Endothelial cell of umbilical vein (primary cell): ENCODE measurements around the gene TMEM266. TPM values are rescaled to one million over a fixed set of nuclear protein-coding genes. Genes with fewer than 3 reads are reported as not detected.

ENCODE experiments used
- BruUV-seq: library from RNA; stranded (reverse); fragments of 400-500 nt; replicated peaks from 2 replicates; lab custom pipeline; 2021; lab: Mats Ljungman, UMichigan
- CTCF ChIA-PET: fragments of 300-600, 350-600 bp; sonication (Branson Sonifier 250); formaldehyde crosslinking; loops from one replicate; lab custom pipeline; 2021; ENCODE audit warnings: antibody characterized with exemption, inconsistent platforms; lab: Charles Lee
- POLR2A ChIA-PET: fragments of 300-600, 350-600 bp; sonication (Branson Sonifier 250); formaldehyde crosslinking; loops from one replicate; lab custom pipeline; 2021; ENCODE audit warnings: antibody characterized with exemption, inconsistent platforms; lab: Charles Lee
- DNase-seq: peaks from one replicate; pipeline ENCODE4 v3.0.0-alpha.2; 2011; ENCODE audit warnings: low read depth, low spot score
- FAIRE-seq: peaks from 2 replicates; lab custom pipeline; 2011; peaks lifted over from hg19 to GRCh38; lab: Jason Lieb, UNC
- H2AFZ ChIP-seq: 2 replicates; pipeline ENCODE4 v1.6.0; 2012; ENCODE audit warnings: low read depth, low read length, control low read depth, inconsistent platforms
- H3K27ac ChIP-seq: 2 replicates; pipeline ENCODE4 v1.5.1; 2011; ENCODE audit warnings: low read depth, mild to moderate bottlenecking, control low read depth, low read length, moderate library complexity; ENCODE audit not compliant: insufficient read depth
- H3K27me3 ChIP-seq, 2 experiments: 2 replicates each; pipeline versions ENCODE4 v1.6.0 to v1.6.1; 2011; ENCODE audit warnings: low read length in 2 of 2, mixed read lengths in 1 of 2; ENCODE audit not compliant: control insufficient read depth in 2 of 2, insufficient read depth in 2 of 2
- H3K36me3 ChIP-seq, 2 experiments: 2 replicates in 1 of 2; 3 replicates in 1 of 2; pipeline ENCODE4 v1.5.1; 2011; ENCODE audit warnings: low read length in 2 of 2, mild to moderate bottlenecking in 1 of 2, moderate library complexity in 1 of 2; ENCODE audit not compliant: control insufficient read depth in 2 of 2, insufficient read depth in 2 of 2; ENCODE audit errors: extremely low read depth in 1 of 2
- H3K4me1 ChIP-seq: 3 replicates; pipeline ENCODE4 v1.5.1; 2011; ENCODE audit warnings: mild to moderate bottlenecking, low read length; ENCODE audit not compliant: control insufficient read depth, insufficient read depth; ENCODE audit errors: extremely low read depth
- H3K4me2 ChIP-seq: 2 replicates; pipeline ENCODE4 v1.6.1; 2011; ENCODE audit warnings: low read length, control low read depth, mixed read lengths; ENCODE audit not compliant: insufficient read depth
- H3K4me3 ChIP-seq, 3 experiments: fragments of 200-600 bp in 1 of 3; sonication (generic), shearing (Covaris generic) in 1 of 3; replicated peaks in 1 of 3; 2 replicates each; pipeline ENCODE4 v1.5.1; 2011 to 2016; ENCODE audit warnings: control low read depth in 3 of 3, low read length in 3 of 3, mild to moderate bottlenecking in 2 of 3, inconsistent platforms in 1 of 3, low read depth in 1 of 3, moderate library complexity in 1 of 3; ENCODE audit not compliant: insufficient read depth in 1 of 3
- H3K79me2 ChIP-seq: 2 replicates; pipeline ENCODE4 v1.6.0; 2012; ENCODE audit warnings: low read length, inconsistent platforms; ENCODE audit not compliant: control insufficient read depth, insufficient read depth
- H3K9ac ChIP-seq: replicated peaks from 2 replicates; pipeline ENCODE3; 2011; ENCODE audit warnings: low read length, control low read depth; ENCODE audit not compliant: insufficient read depth; ENCODE audit errors: extremely low read depth
- H3K9me1 ChIP-seq: replicated peaks from 3 replicates; pipeline ENCODE4 v1.6.0; 2011; ENCODE audit warnings: mild to moderate bottlenecking, low read length; ENCODE audit not compliant: control insufficient read depth, insufficient read depth; ENCODE audit errors: extremely low read depth
- H3K9me3 ChIP-seq: replicated peaks from 2 replicates; pipeline ENCODE4 v1.5.1; 2012; ENCODE audit warnings: low read length, inconsistent platforms; ENCODE audit not compliant: control insufficient read depth, insufficient read depth
- H4K20me1 ChIP-seq: replicated peaks from 2 replicates; pipeline ENCODE3; 2011; ENCODE audit warnings: mild to moderate bottlenecking, low read length; ENCODE audit not compliant: control insufficient read depth, insufficient read depth; ENCODE audit errors: extremely low read depth
- EZH2 ChIP-seq: IDR thresholded peaks from 2 replicates; pipeline ENCODE4 v1.6.1; 2012; ENCODE audit warnings: borderline replicate concordance, low read depth, mild to moderate bottlenecking, moderate library complexity, low read length, inconsistent platforms; ENCODE audit not compliant: severe bottlenecking
- FOS ChIP-seq: IDR thresholded peaks from 2 replicates; pipeline ENCODE4 v1.6.1; 2011; ENCODE audit warnings: mild to moderate bottlenecking, low read length, moderate library complexity, borderline replicate concordance; ENCODE audit not compliant: insufficient read depth
- GATA2 ChIP-seq: IDR thresholded peaks from 2 replicates; pipeline ENCODE4 v1.7.0; 2011; ENCODE audit warnings: low read depth, mild to moderate bottlenecking, moderate library complexity, mixed read lengths, low read length; ENCODE audit not compliant: insufficient read length, insufficient read depth
- JUN ChIP-seq: IDR thresholded peaks from 2 replicates; pipeline ENCODE4 v1.6.1; 2011; ENCODE audit warnings: borderline replicate concordance, low read depth; ENCODE audit not compliant: insufficient read length, insufficient read depth
- MYC ChIP-seq: IDR thresholded peaks from one replicate; pipeline ENCODE4 v1.6.1; 2011; ENCODE audit warnings: mild to moderate bottlenecking, low read depth, low read length
- POLR2A ChIP-seq: IDR thresholded peaks from 2 replicates; pipeline ENCODE4 v1.6.1; 2012; ENCODE audit warnings: low read depth, mild to moderate bottlenecking, control low read depth, low read length
- POLR2AphosphoS5 ChIP-seq: IDR thresholded peaks from 2 replicates; pipeline ENCODE4 v1.6.1; 2012; ENCODE audit warnings: low read depth, mild to moderate bottlenecking, control low read depth, low read length, moderate library complexity; ENCODE audit not compliant: insufficient read depth
- dilution Hi-C: fragments of 300-500 bp; cut with MboI; formaldehyde crosslinking; loops from one replicate; pipeline ENCODE4 v1.15.0; 2019; ENCODE audit warnings: low sequenced_read_pairs; ENCODE audit not compliant: extremely low pct_ligation_motif_present
- intact Hi-C: fragments of 100-400 bp; cut with micrococcal nuclease; formaldehyde crosslinking; loops from one replicate; pipeline ENCODE4 v1.10.0; 2022
- polyA plus RNA-seq, 4 experiments: library from polyadenylated mRNA; depleted of rRNA in 3 of 4; stranded (reverse) in 3 of 4; unstranded in 1 of 4; fragments of >200 nt; gene quantifications; 2 replicates each; pipeline versions ENCODE4 v1.2.1 to v1.2.3, GENCODE V29; 2011 to 2012; ENCODE audit warnings: missing spikeins in 1 of 4
- total RNA-seq: library from RNA; stranded (reverse); gene quantifications from 2 replicates; pipeline ENCODE4 v1.2.3, GENCODE V29; 2021
- TF ChIP-seq, protein P1 (sequence below), 2 donors: IDR thresholded peaks; 1 replicate in 1 of 2; 2 replicates in 1 of 2; pipeline ENCODE4 v1.5.1; 2011; ENCODE audit warnings: low read length in 2 of 2, mild to moderate bottlenecking in 2 of 2, moderate library complexity in 2 of 2, control low read depth in 1 of 2, inconsistent platforms in 1 of 2, low read depth in 1 of 2; ENCODE audit not compliant: insufficient read depth in 1 of 2; ENCODE audit errors: extremely low read depth in 1 of 2
- TF ChIP-seq, protein P2 (sequence below): IDR thresholded peaks from 2 replicates; pipeline ENCODE4 v1.6.1; 2011; ENCODE audit not compliant: insufficient read depth, insufficient read length

Gene TMEM266
- total and polyA plus RNA-seq, 2 donors (not counting 3 experiments of a cell fraction or from before 2014, with no cell fraction given) = not detected

DNA sequence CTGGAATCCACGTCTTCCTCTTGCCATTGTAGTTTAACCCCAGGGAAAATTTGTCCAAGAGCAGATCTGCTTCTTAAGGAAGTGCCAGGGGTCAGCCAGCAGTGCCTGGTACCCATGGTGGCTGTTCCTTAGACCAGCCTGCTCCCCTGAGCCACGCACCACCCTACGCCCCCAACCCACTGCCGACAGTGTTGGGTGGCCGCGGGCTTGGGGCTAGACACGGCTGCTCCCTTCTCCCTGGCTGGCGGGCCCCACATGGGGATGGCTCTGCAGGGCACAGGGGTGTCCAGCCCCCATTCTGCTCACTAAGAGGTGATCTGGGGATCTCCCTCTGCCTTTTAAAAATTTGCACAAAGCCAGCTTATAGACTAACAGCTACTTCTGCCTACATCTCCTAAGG, 104.8 kb downstream of the TMEM266 start:
- intact Hi-C loops = no loop called here
- H3K9ac ChIP-seq = no peak overlapping the region
- no peaks in the 10 kb centered on the region for H3K36me3 ChIP-seq
- peaks cover 0 to 1% of the 10 kb centered on the region in 2 experiments for H3K27me3 ChIP-seq
- H3K4me3 ChIP-seq = no peak overlapping the region
- no peaks in the 10 kb centered on the region for H4K20me1 ChIP-seq
- no peaks in the 10 kb centered on the region for H3K4me1 ChIP-seq
- dilution Hi-C loops = no loop called here
- no peak overlapping the region for H2AFZ ChIP-seq
- H3K79me2 ChIP-seq = no peaks in the 10 kb centered on the region
- no peak for TF ChIP-seq EZH2
- TF ChIP-seq FOS = no peak
- TF ChIP-seq, protein P1, sequence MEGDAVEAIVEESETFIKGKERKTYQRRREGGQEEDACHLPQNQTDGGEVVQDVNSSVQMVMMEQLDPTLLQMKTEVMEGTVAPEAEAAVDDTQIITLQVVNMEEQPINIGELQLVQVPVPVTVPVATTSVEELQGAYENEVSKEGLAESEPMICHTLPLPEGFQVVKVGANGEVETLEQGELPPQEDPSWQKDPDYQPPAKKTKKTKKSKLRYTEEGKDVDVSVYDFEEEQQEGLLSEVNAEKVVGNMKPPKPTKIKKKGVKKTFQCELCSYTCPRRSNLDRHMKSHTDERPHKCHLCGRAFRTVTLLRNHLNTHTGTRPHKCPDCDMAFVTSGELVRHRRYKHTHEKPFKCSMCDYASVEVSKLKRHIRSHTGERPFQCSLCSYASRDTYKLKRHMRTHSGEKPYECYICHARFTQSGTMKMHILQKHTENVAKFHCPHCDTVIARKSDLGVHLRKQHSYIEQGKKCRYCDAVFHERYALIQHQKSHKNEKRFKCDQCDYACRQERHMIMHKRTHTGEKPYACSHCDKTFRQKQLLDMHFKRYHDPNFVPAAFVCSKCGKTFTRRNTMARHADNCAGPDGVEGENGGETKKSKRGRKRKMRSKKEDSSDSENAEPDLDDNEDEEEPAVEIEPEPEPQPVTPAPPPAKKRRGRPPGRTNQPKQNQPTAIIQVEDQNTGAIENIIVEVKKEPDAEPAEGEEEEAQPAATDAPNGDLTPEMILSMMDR (IDR thresholded peaks at IDR 0.05; ENCODE audit: extremely low read depth in 1 of 2, insufficient read depth in 1 of 2, low read depth in 1 of 2, low read length in 2 of 2) = no peak
- TF ChIP-seq POLR2A = no peak
- TF ChIP-seq JUN = no peak
- no peak for TF ChIP-seq POLR2AphosphoS5
- TF ChIP-seq GATA2 = no peak
- TF ChIP-seq MYC = no peak
- TF ChIP-seq, protein P2, sequence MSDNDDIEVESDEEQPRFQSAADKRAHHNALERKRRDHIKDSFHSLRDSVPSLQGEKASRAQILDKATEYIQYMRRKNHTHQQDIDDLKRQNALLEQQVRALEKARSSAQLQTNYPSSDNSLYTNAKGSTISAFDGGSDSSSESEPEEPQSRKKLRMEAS = no peak
- BruUV-seq = no TSS peak
- no peaks in the 10 kb centered on the region for H3K9me1 ChIP-seq
- CTCF ChIA-PET = interaction anchor here (1.1 to 2.6 kb wide), 3 partner anchors 14 to 19 kb away, joined by 3 to 12 read pairs (median 4); no protein-coding TSS in a partner anchor
- no peak overlapping the region for H3K27ac ChIP-seq
- DNase-seq = no peak
- H3K9me3 ChIP-seq = no peaks in the 10 kb centered on the region
- POLR2A ChIA-PET = no interaction called here
- no peak overlapping the region for H3K4me2 ChIP-seq
- FAIRE-seq = no peak
